Measurements from ENCODE around the gene ELAVL4. TPM values are rescaled to one million over a fixed set of nuclear protein-coding genes. Genes with fewer than 3 reads are reported as not detected.

ELAVL4 gene
- total RNA-seq, 1 donor from 2014 or later = 477 TPM

GRCh38 chr1:50097791-50098190 lies 10.9 kb upstream of the ELAVL4 start:
- H3K27ac Mint-ChIP-seq (ENCODE audit: unreplicated experiment) = no peak overlapping the region
- H3K4me3 Mint-ChIP-seq (ENCODE audit: unreplicated experiment) = no peak overlapping the region
- DNase-seq = no peak
- H3K36me3 Mint-ChIP-seq (ENCODE audit: unreplicated experiment) = no peaks in the 10 kb centered on the region
- H3K9me3 Mint-ChIP-seq (ENCODE audit: unreplicated experiment) = no peaks in the 10 kb centered on the region
- H3K27me3 Mint-ChIP-seq (ENCODE audit: unreplicated experiment) = no peaks in the 10 kb centered on the region
- peaks cover 13% of the 10 kb centered on the region for H3K4me1 Mint-ChIP-seq (ENCODE audit: low read depth, unreplicated experiment)
- TF ChIP-seq CTCF (IDR thresholded peaks at IDR 0.05; ENCODE audit: partially characterized antibody, unreplicated experiment) = no peak

GRCh38 chr1:50098591-50099021 lies 10.1 kb upstream of the ELAVL4 start:
- H3K4me3 Mint-ChIP-seq (ENCODE audit: unreplicated experiment) = no peak overlapping the region
- no peak for DNase-seq
- H3K36me3 Mint-ChIP-seq (ENCODE audit: unreplicated experiment) = no peaks in the 10 kb centered on the region
- H3K27me3 Mint-ChIP-seq (ENCODE audit: unreplicated experiment) = peaks cover 5% of the 10 kb centered on the region
- peaks cover 21% of the 10 kb centered on the region for H3K4me1 Mint-ChIP-seq (ENCODE audit: low read depth, unreplicated experiment)
- peaks cover 5% of the 10 kb centered on the region for H3K9me3 Mint-ChIP-seq (ENCODE audit: unreplicated experiment)
- peak overlapping the region; percentile 48 for H3K27ac Mint-ChIP-seq (ENCODE audit: unreplicated experiment)
- no peak for TF ChIP-seq CTCF (IDR thresholded peaks at IDR 0.05; ENCODE audit: partially characterized antibody, unreplicated experiment)

GRCh38 chr1:50099654-50100053 lies 9.1 kb upstream of the ELAVL4 start:
- Mint-ChIP-seq H3K4me3 (ENCODE audit: unreplicated experiment) (no peak overlapping the region), H3K27ac (ENCODE audit: unreplicated experiment) (no peak overlapping the region), H3K9me3 (ENCODE audit: unreplicated experiment) (peaks cover 15% of the 10 kb centered on the region), H3K36me3 (ENCODE audit: unreplicated experiment) (no peaks in the 10 kb centered on the region), H3K4me1 (ENCODE audit: low read depth, unreplicated experiment) (peaks cover 31% of the 10 kb centered on the region), H3K27me3 (ENCODE audit: unreplicated experiment) (peaks cover 10% of the 10 kb centered on the region)
- TF ChIP-seq CTCF (IDR thresholded peaks at IDR 0.05; ENCODE audit: partially characterized antibody, unreplicated experiment) = peak; percentile 57
- DNase-seq = no peak

GRCh38 chr1:50103615-50104081 lies 5.1 kb upstream of the ELAVL4 start:
- no peak for TF ChIP-seq CTCF (IDR thresholded peaks at IDR 0.05; ENCODE audit: partially characterized antibody, unreplicated experiment)
- no peaks in the 10 kb centered on the region for H3K36me3 Mint-ChIP-seq (ENCODE audit: unreplicated experiment)
- DNase-seq = peak; percentile 69
- H3K4me1 Mint-ChIP-seq (ENCODE audit: low read depth, unreplicated experiment) = peaks cover 52% of the 10 kb centered on the region
- H3K27ac Mint-ChIP-seq (ENCODE audit: unreplicated experiment) = peak overlapping the region; percentile 99
- peaks cover 40% of the 10 kb centered on the region for H3K9me3 Mint-ChIP-seq (ENCODE audit: unreplicated experiment)
- H3K27me3 Mint-ChIP-seq (ENCODE audit: unreplicated experiment) = peaks cover 23% of the 10 kb centered on the region
- peak overlapping the region; percentile 95 for H3K4me3 Mint-ChIP-seq (ENCODE audit: unreplicated experiment)

- no peaks in the 10 kb centered on the region for H3K36me3 Mint-ChIP-seq (ENCODE audit: unreplicated experiment)
- H3K4me1 Mint-ChIP-seq (ENCODE audit: low read depth, unreplicated experiment) = peaks cover 50% of the 10 kb centered on the region
- H3K9me3 Mint-ChIP-seq (ENCODE audit: unreplicated experiment) = peaks cover 57% of the 10 kb centered on the region
- peak; percentile 21 for DNase-seq
- TF ChIP-seq CTCF (IDR thresholded peaks at IDR 0.05; ENCODE audit: partially characterized antibody, unreplicated experiment) = peak; percentile 82
- peaks cover 36% of the 10 kb centered on the region for H3K27me3 Mint-ChIP-seq (ENCODE audit: unreplicated experiment)
- peak overlapping the region; percentile 95 for H3K4me3 Mint-ChIP-seq (ENCODE audit: unreplicated experiment)
- H3K27ac Mint-ChIP-seq (ENCODE audit: unreplicated experiment) = peak overlapping the region; percentile 99
These were observed 3.3 kb upstream of the ELAVL4 start for GRCh38 chr1:50105433-50105832.
